GM12878 (cell line): Measurements from ENCODE around the gene ADGRB2. TPM values are rescaled to one million over a fixed set of nuclear protein-coding genes. Genes with fewer than 3 reads are reported as not detected.

Experiments
- CBX5 ChIP-seq: sonication (generic); IDR thresholded peaks from 2 replicates; pipeline ENCODE4 v1.6.1; 2016; ENCODE audit warnings: low read depth, moderate library complexity, mild to moderate bottlenecking, inconsistent platforms
- EED ChIP-seq: sonication (generic); IDR thresholded peaks from 2 replicates; pipeline ENCODE4 v1.6.1; 2016; ENCODE audit warnings: antibody characterized with exemption, low read depth
- HDGF ChIP-seq: fragments of 450-650 bp; IDR thresholded peaks from 2 replicates; pipeline ENCODE4 v1.6.1; 2016; ENCODE audit warnings: antibody characterized with exemption
- KAT2A ChIP-seq: conservative IDR thresholded peaks from 2 replicates; pipeline ENCODE4 v1.6.1; 2011; ENCODE audit warnings: low read depth, low read length; ENCODE audit not compliant: control insufficient read depth
- MTA2 ChIP-seq: fragments of 450-650 bp; IDR thresholded peaks from 2 replicates; pipeline ENCODE4 v1.6.1; 2016; ENCODE audit warnings: low read depth, mild to moderate bottlenecking, moderate library complexity
- PAX5 ChIP-seq: IDR thresholded peaks from 2 replicates; pipeline ENCODE4 v1.6.1; 2011; ENCODE audit warnings: low read depth, low read length, borderline replicate concordance
- POLR2AphosphoS5 ChIP-seq: IDR thresholded peaks from 2 replicates; pipeline ENCODE4 v1.6.1; 2011; ENCODE audit warnings: mild to moderate bottlenecking, low read length, inconsistent platforms
- SMC3 ChIP-seq: IDR thresholded peaks from 2 replicates; pipeline ENCODE4 v1.6.1; 2011; ENCODE audit warnings: low read length, improper control_type of control experiment, borderline replicate concordance
- SUZ12 ChIP-seq: fragments of 200-600 bp; sonication (generic); IDR thresholded peaks from one replicate; pipeline ENCODE4 v1.6.1; 2018; ENCODE audit warnings: antibody characterized with exemption, mild to moderate bottlenecking; ENCODE audit not compliant: unreplicated experiment
- polyA plus RNA-seq, 11 experiments: library from polyadenylated mRNA; depleted of rRNA in 4 of 11; unstranded in 6 of 11; stranded (reverse) in 5 of 11; fragments of >200 nt; fragmentation: Nextera tagmentation in 4 of 11; fragmentation: Illumina TruSeq in 1 of 11; extraction: Ambion mirVana in 4 of 11; extraction: Trizol in 1 of 11; gene quantifications; 1 replicate in 1 of 11; 2 replicates in 10 of 11; pipeline versions ENCODE4 v1.2.1 to v1.2.3, GENCODE V29; 2011 to 2016; ENCODE audit warnings: inconsistent platforms in 2 of 11, missing spikeins in 2 of 11, low read depth in 1 of 11
- total RNA-seq, 4 experiments: library from RNA; depleted of rRNA in 3 of 4; stranded (reverse); fragments of >200 nt in 3 of 4; fragmentation: Illumina TruSeq in 1 of 4; extraction: Trizol in 1 of 4; gene quantifications; 2 replicates each; pipeline versions ENCODE4 v1.2.1 to v1.2.3, GENCODE V29; 2013 to 2021
- TF ChIP-seq, protein P1 (sequence below): fragments of 450-650 bp; IDR thresholded peaks from 2 replicates; pipeline ENCODE4 v1.6.1; 2017; ENCODE audit warnings: mild to moderate bottlenecking, moderate library complexity
- TF ChIP-seq, protein P2 (sequence below): fragments of 450-650 bp; IDR thresholded peaks from 2 replicates; pipeline ENCODE4 v1.6.1; 2018; ENCODE audit warnings: borderline replicate concordance, mild to moderate bottlenecking; ENCODE audit not compliant: partially characterized antibody
- TF ChIP-seq, protein P3 (sequence below): IDR thresholded peaks from 2 replicates; pipeline ENCODE4 v1.6.1; 2011; ENCODE audit warnings: low read depth, mild to moderate bottlenecking, low read length, moderate library complexity, borderline replicate concordance; ENCODE audit errors: extremely low read depth
- TF ChIP-seq, protein P4 (sequence below): fragments of 450-650 bp; IDR thresholded peaks from 2 replicates; pipeline ENCODE4 v1.6.1; 2017; ENCODE audit warnings: mild to moderate bottlenecking, low read depth, inconsistent platforms; ENCODE audit not compliant: poor library complexity, severe bottlenecking

Gene ADGRB2
- total and polyA plus RNA-seq, 10 of the 15 experiments (the other 5 are each of a cell fraction or from before 2014, with no cell fraction given): 0.11 to 0.33 (median 0.18) TPM; not detected in 4

DNA sequence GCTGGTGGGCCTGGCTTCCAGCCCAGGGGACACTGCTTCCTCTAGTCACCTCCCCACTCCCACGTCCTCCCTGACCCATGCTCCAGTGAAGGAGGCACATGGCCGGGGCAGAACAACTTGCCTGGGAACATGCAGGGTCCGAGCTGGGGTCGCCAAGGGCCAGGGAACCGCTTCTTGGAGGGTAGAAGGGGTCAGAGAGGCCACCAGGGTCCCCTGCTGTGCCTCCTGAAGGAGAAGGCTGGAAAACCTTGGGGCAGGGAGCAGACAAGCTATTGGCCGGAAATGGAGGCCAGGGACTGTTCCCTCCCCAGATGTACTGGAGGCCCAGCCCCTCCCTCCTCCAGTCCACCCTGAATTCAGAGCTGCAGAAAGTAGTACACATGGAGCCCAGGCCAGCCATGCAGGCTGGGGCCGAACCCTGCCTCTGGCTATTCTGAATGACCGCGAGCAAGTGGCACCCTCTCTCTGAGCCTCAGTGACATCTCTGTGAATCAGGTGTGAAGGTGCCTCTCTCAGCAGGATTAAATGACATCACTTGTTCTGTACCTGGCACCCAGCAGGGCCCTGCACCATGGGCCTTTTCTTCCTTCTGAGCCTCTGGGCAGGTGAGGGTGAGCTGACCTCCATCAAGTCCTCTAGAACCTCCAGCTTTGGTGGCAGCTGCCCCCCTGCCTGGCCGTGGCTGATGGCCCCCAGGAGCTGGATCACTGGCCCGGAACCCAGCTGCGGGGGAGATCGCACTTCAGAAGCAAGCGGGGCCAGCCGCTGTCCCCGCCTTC lies 35.9 kb upstream of the ADGRB2 start (continued):
- TF ChIP-seq, protein P1, sequence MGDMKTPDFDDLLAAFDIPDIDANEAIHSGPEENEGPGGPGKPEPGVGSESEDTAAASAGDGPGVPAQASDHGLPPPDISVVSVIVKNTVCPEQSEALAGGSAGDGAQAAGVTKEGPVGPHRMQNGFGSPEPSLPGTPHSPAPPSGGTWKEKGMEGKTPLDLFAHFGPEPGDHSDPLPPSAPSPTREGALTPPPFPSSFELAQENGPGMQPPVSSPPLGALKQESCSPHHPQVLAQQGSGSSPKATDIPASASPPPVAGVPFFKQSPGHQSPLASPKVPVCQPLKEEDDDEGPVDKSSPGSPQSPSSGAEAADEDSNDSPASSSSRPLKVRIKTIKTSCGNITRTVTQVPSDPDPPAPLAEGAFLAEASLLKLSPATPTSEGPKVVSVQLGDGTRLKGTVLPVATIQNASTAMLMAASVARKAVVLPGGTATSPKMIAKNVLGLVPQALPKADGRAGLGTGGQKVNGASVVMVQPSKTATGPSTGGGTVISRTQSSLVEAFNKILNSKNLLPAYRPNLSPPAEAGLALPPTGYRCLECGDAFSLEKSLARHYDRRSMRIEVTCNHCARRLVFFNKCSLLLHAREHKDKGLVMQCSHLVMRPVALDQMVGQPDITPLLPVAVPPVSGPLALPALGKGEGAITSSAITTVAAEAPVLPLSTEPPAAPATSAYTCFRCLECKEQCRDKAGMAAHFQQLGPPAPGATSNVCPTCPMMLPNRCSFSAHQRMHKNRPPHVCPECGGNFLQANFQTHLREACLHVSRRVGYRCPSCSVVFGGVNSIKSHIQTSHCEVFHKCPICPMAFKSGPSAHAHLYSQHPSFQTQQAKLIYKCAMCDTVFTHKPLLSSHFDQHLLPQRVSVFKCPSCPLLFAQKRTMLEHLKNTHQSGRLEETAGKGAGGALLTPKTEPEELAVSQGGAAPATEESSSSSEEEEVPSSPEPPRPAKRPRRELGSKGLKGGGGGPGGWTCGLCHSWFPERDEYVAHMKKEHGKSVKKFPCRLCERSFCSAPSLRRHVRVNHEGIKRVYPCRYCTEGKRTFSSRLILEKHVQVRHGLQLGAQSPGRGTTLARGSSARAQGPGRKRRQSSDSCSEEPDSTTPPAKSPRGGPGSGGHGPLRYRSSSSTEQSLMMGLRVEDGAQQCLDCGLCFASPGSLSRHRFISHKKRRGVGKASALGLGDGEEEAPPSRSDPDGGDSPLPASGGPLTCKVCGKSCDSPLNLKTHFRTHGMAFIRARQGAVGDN: no peak
- TF ChIP-seq, protein P2, sequence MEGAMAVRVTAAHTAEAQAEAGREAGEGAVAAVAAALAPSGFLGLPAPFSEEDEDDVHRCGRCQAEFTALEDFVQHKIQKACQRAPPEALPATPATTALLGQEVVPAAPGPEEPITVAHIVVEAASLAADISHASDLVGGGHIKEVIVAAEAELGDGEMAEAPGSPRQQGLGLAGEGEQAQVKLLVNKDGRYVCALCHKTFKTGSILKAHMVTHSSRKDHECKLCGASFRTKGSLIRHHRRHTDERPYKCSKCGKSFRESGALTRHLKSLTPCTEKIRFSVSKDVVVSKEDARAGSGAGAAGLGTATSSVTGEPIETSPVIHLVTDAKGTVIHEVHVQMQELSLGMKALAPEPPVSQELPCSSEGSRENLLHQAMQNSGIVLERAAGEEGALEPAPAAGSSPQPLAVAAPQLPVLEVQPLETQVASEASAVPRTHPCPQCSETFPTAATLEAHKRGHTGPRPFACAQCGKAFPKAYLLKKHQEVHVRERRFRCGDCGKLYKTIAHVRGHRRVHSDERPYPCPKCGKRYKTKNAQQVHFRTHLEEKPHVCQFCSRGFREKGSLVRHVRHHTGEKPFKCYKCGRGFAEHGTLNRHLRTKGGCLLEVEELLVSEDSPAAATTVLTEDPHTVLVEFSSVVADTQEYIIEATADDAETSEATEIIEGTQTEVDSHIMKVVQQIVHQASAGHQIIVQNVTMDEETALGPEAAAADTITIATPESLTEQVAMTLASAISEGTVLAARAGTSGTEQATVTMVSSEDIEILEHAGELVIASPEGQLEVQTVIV: no peak
- TF ChIP-seq MTA2 (no peak), EED (no peak), PAX5 (no peak), HDGF (no peak), POLR2AphosphoS5 (no peak), KAT2A (no peak), SMC3 (no peak), CBX5 (no peak), SUZ12 (no peak)
- TF ChIP-seq, protein P3, sequence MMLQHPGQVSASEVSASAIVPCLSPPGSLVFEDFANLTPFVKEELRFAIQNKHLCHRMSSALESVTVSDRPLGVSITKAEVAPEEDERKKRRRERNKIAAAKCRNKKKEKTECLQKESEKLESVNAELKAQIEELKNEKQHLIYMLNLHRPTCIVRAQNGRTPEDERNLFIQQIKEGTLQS: no peak
- TF ChIP-seq, protein P4, sequence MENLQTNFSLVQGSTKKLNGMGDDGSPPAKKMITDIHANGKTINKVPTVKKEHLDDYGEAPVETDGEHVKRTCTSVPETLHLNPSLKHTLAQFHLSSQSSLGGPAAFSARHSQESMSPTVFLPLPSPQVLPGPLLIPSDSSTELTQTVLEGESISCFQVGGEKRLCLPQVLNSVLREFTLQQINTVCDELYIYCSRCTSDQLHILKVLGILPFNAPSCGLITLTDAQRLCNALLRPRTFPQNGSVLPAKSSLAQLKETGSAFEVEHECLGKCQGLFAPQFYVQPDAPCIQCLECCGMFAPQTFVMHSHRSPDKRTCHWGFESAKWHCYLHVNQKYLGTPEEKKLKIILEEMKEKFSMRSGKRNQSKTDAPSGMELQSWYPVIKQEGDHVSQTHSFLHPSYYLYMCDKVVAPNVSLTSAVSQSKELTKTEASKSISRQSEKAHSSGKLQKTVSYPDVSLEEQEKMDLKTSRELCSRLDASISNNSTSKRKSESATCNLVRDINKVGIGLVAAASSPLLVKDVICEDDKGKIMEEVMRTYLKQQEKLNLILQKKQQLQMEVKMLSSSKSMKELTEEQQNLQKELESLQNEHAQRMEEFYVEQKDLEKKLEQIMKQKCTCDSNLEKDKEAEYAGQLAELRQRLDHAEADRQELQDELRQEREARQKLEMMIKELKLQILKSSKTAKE: no peak
- TF ChIP-seq, all 136 proteins: peak for 0
